AG09309 (cell line): ENCODE measurements around the gene TK2.

Experiments used
- DNase-seq: peaks from one replicate; pipeline ENCODE4 v3.0.0-alpha.2; 2010; ENCODE audit warnings: low read depth
- H3K4me3 ChIP-seq: 2 replicates; pipeline ENCODE4 v1.5.1; 2011; ENCODE audit warnings: mild to moderate bottlenecking, low read depth, low read length, moderate library complexity; ENCODE audit not compliant: control insufficient read depth
- TF ChIP-seq, protein P1 (sequence below): IDR thresholded peaks from 2 replicates; pipeline ENCODE4 v1.5.1; 2011; ENCODE audit warnings: mild to moderate bottlenecking, low read depth, low read length, inconsistent platforms; ENCODE audit not compliant: insufficient read depth, control insufficient read depth; ENCODE audit errors: missing control alignments

Gene TK2

DNA sequence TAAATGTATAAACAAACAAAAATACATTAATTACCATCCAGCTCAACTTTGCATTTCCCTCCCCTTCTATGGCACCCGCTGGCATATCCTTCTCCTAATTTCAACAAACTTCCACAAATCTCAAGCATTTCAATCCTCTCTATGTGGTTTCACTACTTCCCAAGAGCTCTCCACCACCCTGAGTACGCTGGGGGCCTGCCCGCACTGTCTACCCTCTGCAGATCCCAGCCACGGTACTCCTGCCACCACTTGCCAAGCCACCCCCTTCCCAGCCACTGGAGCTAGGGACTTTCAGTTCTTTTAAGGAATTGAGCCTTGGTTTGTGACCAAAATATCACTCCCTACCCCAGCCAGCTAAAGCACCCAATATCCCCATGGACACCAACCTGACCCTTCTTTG, 1.9 kb downstream of the TK2 start:
- no peak overlapping the region for H3K4me3 ChIP-seq
- TF ChIP-seq, protein P1, sequence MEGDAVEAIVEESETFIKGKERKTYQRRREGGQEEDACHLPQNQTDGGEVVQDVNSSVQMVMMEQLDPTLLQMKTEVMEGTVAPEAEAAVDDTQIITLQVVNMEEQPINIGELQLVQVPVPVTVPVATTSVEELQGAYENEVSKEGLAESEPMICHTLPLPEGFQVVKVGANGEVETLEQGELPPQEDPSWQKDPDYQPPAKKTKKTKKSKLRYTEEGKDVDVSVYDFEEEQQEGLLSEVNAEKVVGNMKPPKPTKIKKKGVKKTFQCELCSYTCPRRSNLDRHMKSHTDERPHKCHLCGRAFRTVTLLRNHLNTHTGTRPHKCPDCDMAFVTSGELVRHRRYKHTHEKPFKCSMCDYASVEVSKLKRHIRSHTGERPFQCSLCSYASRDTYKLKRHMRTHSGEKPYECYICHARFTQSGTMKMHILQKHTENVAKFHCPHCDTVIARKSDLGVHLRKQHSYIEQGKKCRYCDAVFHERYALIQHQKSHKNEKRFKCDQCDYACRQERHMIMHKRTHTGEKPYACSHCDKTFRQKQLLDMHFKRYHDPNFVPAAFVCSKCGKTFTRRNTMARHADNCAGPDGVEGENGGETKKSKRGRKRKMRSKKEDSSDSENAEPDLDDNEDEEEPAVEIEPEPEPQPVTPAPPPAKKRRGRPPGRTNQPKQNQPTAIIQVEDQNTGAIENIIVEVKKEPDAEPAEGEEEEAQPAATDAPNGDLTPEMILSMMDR: no peak
- DNase-seq: no peak

GRCh38 chr16:66547101-66547989, 2.6 kb downstream of the TK2 start:
- DNase-seq: no peak
- no peak overlapping the region for H3K4me3 ChIP-seq
- TF ChIP-seq, protein P1: no peak

DNA sequence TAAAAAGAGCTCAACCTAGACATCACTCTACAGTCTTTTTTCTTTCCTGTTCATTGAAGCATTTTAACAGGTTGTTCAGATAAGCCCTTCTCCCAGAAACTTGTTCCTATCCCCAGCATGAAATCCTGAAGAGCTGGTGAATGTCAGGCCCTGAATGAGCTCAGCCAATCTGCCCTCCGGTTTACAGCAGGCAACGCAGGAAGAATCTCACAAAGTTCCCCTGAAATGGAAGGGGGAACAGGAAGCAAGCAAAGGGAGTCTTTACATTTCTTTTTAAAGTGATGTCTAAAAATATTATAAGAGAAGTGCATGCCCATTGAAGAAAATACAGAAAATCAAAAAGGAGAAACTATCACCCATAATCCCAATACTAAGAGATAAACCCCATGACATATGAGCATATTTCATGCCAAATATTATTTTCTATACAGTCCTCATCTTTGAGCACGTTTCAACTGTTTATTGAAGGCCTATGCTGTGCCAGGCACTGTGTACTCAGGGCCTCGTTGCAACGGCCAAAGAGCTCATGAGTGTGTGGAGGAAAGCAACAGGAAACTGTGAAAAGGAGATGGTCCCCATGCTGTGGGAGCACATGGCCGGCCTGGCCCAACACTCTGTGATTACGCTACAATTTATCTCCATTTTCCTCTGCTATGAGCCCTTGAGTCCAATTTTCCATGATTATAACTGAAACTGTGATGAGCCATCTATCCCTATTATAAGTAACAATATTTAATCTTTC, 5.7 kb downstream of the TK2 start:
- TF ChIP-seq, protein P1: no peak
- H3K4me3 ChIP-seq: no peak overlapping the region

GRCh38 chr16:66543541-66543940, 6.4 kb downstream of the TK2 start:
- DNase-seq: no peak
- TF ChIP-seq, protein P1: no peak
- no peak overlapping the region for H3K4me3 ChIP-seq

More for the DNA sequence above, 5.7 kb downstream of the TK2 start:
- no peak for DNase-seq

DNA sequence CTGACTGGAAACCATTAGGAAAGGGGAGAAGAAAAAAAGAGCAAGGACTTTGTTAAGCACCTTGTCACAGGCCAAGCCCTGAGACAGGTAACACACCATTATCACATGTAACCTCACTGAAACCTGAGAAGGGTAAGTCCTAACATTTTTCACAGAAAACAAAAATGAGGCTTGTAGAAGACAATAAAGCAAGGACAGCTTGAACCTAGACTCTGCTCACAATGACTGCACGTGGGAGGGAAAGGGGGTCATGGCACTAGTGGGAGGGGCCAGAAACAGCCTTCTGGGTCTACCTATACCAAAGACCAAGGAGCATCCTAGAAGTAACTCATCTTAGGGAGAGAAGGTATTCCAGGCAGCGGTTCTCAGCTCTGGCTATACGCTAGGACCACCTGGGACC, 7.5 kb downstream of the TK2 start:
- H3K4me3 ChIP-seq: no peak overlapping the region
- TF ChIP-seq, protein P1: no peak
- DNase-seq: no peak

GRCh38 chr16:66541388-66542355, 8.2 kb downstream of the TK2 start:
- TF ChIP-seq, protein P1: no peak
- no peak overlapping the region for H3K4me3 ChIP-seq
- no peak for DNase-seq
